Measurements from ENCODE around the gene DUSP10. TPM values are rescaled to one million over a fixed set of nuclear protein-coding genes. Genes with fewer than 3 reads are reported as not detected.
A peak's percentile ranks its signal among the peaks of the same experiment; 100 is the strongest.

DUSP10 gene
- total and polyA plus RNA-seq, 5 experiments from 2014 or later, result 1.4 to 4.4 (median 2.7) TPM

DNA sequence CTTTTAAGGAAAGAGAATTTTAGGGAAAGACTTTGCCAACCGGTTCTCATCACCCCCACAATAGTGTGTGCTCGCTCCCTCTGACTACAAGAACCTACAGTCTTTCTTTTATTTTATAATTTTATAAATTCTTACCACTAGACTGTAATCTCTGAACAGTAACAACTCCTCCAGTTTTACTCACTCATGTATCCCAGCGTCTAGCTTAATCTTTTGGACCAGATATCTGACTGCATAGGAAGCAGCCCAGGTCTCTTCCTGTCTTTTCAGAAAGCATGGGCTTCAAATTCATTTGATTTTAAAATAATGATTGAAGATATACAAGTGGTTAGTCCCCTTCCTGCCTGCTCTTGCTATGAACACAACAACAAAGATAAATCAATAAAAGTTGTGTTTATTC lies 19.0 kb upstream of the DUSP10 start:
- Mint-ChIP-seq H3K36me3 (no peaks in the 10 kb centered on the region), H3K4me1 (peaks cover 0 to 13% (median under 1%) of the 10 kb centered on the region in 4 donors), H3K9me3 (no peaks in the 10 kb centered on the region), H3K4me3 (no peak overlapping the region), H3K27ac (peak overlapping the region in 1 of 10 donors; percentile 18), H3K27me3 (no peaks in the 10 kb centered on the region)
- ATAC-seq (no peak), DNase-seq (no peak)
- POLR2A ChIA-PET, result no interaction called here

DNA sequence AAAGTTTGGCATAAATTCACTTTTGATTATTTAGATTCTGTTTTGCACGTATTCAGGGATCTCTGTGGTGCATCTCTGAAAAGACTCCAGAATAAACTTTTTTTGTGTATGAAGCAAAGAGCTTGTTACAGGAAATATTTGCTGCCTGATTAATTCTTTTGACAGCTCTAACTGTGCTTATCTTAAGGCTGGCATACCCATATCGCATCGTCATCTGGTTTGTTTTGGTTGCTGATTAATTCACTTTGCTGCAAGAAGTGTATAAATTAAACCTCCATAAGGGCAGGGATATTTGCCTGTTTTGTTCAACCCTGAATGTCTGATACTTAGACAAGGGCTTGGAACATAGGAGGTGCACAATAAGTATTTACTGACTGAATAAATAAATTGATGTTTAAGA lies 17.5 kb upstream of the DUSP10 start:
- no peak for DNase-seq
- H3K27me3 Mint-ChIP-seq, result peaks cover 0 to 3% (median 0%) of the 10 kb centered on the region in 5 donors
- no peaks in the 10 kb centered on the region for H3K9me3 Mint-ChIP-seq
- H3K4me3 Mint-ChIP-seq, result no peak overlapping the region
- H3K36me3 Mint-ChIP-seq, result no peaks in the 10 kb centered on the region
- no peak overlapping the region for H3K27ac Mint-ChIP-seq
- peaks cover 0 to 13% (median 5%) of the 10 kb centered on the region in 4 donors for H3K4me1 Mint-ChIP-seq
- POLR2A ChIA-PET, result no interaction called here
- no peak for ATAC-seq

DNA sequence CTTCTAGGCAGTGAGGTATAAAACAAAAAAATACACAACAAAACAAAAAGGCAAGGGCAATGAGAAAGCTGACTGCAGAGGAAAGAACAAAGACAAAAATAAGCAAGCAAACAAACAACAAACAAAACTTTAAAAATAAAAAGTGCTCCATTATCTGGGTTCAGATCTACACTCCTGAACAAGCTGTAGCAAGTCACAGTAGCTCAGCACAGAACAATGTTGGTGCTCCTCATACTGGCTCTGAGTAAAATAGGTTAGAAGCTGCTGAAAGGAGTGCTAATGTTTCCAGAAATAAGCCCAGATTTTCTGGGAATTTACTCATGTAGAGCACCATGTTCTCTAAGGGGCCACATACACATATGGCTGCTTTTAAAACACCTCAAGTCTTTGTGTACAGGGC lies 16.6 kb upstream of the DUSP10 start:
- Mint-ChIP-seq H3K4me1 (peaks cover 0 to 13% (median 8%) of the 10 kb centered on the region in 4 donors), H3K9me3 (no peaks in the 10 kb centered on the region), H3K36me3 (no peaks in the 10 kb centered on the region), H3K27me3 (peaks cover 0 to 3% (median 0%) of the 10 kb centered on the region in 5 donors), H3K4me3 (no peak overlapping the region), H3K27ac (no peak overlapping the region)
- POLR2A ChIA-PET, result no interaction called here
- no peak for ATAC-seq
- no peak for DNase-seq

DNA sequence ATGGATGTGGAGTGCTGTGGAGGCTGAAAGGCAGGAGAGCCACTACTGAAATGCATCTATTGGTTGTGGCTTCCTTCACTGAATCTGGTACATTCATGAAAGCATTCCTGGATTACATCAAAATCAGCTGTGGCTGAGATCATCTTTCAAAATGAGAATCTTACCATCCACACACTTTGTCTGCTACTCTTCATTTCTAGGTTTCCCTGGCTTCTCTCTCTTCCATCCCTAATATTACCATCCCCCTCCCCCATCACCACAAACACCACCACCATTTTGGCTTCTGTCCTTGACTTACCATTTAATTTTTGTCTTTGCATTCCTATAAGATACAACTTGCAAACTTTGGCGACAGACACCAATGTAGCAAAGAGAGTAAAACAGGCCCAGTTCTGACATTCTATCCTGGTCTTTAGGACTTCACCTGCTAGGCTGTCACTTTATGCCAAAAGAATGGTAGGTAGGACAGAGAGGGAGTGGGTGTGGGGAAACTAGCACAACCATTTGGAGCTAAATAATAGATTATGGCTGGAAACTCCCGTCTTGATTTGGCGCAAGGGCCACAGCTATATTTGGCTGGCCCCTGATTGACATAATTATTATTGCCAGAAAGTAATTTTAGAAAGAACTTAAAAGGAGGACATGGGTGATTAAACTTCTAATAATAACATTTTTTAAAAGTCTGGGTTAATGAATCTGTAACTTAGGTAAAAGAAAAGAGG lies 15.1 kb upstream of the DUSP10 start:
- Mint-ChIP-seq H3K27ac (peak overlapping the region in 1 of 10 donors; percentile 31), H3K4me1 (peaks cover 0 to 13% (median 8%) of the 10 kb centered on the region in 4 donors)
- POLR2A ChIA-PET, result interaction anchor here (0.9 kb wide), 1 partner anchor 15 kb away, joined by 4 read pairs; the partner anchor contains the start of gene DUSP10

DNA sequence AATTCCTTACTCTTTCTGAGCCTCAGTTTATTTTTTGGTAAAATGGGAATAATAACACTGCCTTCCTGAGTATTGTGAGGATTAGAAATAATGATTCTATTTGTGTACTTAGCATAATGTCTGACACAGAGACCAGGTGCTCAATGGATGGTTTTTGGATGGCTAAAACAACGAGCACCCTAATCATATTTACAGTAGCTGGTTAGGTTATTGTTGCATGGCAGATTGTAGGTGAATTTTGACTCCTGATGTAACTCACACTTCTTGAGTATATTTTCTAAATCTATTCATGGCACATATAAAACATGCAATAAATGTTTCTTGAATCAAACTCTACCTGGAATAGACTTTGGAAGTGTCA lies 11.9 kb upstream of the DUSP10 start:
- Mint-ChIP-seq H3K4me3 (peak overlapping the region in 1 of 10 donors; percentile 66), H3K4me1 (peaks cover 0 to 12% (median 2%) of the 10 kb centered on the region in 4 donors), H3K27me3 (peaks cover 0 to 6% (median 0%) of the 10 kb centered on the region in 5 donors), H3K36me3 (no peaks in the 10 kb centered on the region), H3K9me3 (no peaks in the 10 kb centered on the region), H3K27ac (peak overlapping the region in 1 of 10 donors; percentile 33)
- POLR2A ChIA-PET, result no interaction called here
- ATAC-seq (no peak), DNase-seq (no peak)

More for the DNA sequence above, 15.1 kb upstream of the DUSP10 start:
- DNase-seq (no peak), ATAC-seq (no peak)
- H3K9me3 Mint-ChIP-seq, result no peaks in the 10 kb centered on the region
- H3K4me3 Mint-ChIP-seq, result no peak overlapping the region
- H3K36me3 Mint-ChIP-seq, result no peaks in the 10 kb centered on the region
- H3K27me3 Mint-ChIP-seq, result peaks cover 0 to 3% (median 0%) of the 10 kb centered on the region in 5 donors

DNA sequence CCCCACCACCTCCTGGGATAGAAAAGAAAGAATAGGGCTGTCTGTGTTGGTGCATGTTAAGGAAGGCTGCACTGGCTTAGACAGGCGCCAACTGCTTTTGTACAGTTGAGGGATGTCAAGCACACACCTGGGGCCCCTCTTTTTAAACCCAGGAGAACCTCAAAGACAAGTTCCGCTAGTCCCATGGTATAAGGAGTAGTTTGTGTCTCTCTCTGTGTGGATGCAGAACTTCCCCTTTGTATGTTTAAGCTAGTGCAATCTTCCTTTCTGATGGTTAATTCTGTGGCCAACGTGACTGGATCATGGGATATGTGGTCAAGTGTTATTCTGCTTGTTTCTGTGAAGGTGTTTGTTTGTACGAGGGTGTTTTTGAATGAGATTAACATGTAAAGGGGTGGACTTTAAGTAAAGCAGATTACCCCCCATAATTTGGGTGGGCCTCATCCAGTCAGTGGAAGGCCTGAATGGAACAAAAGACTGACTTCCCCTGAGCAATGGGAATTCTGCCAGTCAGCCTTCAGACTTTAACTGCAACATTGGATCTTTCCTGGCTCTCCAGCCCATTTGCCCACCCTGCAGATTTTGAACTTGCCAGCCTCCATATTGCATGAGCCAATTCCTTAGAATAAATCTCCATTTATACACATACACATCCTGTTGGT lies 9.5 kb upstream of the DUSP10 start:
- no peak overlapping the region for H3K4me3 Mint-ChIP-seq
- H3K27me3 Mint-ChIP-seq, result peaks cover 0 to 6% (median 0%) of the 10 kb centered on the region in 5 donors
- H3K36me3 Mint-ChIP-seq, result no peaks in the 10 kb centered on the region
- H3K9me3 Mint-ChIP-seq, result no peaks in the 10 kb centered on the region
- ATAC-seq, result no peak
- no peak overlapping the region for H3K27ac Mint-ChIP-seq
- POLR2A ChIA-PET, result interaction anchor here (0.7 kb wide), 1 partner anchor 316 kb away, joined by 4 read pairs; no protein-coding TSS in a partner anchor
- DNase-seq, result no peak
- H3K4me1 Mint-ChIP-seq, result peaks cover 0 to 12% (median 2%) of the 10 kb centered on the region in 4 donors

DNA sequence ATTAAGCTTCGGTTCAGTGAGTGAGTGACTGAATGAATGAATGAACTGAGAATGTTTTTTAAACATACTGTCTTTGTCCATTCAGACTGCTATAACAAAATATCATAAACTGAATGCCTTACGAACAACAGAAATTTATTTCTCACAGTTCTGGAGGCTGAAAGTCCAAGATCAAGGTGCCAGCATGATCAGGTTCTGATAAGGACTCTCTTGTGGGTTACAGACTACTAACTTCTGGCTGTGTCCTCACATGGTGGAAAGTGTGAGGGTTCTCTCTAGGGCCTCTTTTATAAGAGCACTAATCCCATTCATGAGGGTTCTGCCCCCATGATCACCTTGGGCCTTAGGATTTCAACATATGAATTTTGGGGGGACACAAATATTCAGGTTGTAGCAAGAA lies 7.1 kb upstream of the DUSP10 start:
- peaks cover 0 to 3% (median 0%) of the 10 kb centered on the region in 5 donors for H3K27me3 Mint-ChIP-seq
- ATAC-seq (no peak), DNase-seq (no peak)
- POLR2A ChIA-PET, result no interaction called here
- no peaks in the 10 kb centered on the region for H3K9me3 Mint-ChIP-seq
- peaks cover 0 to 5% (median 0%) of the 10 kb centered on the region in 4 donors for H3K4me1 Mint-ChIP-seq
- H3K4me3 Mint-ChIP-seq, result no peak overlapping the region
- no peak overlapping the region for H3K27ac Mint-ChIP-seq
- no peaks in the 10 kb centered on the region for H3K36me3 Mint-ChIP-seq

DNA sequence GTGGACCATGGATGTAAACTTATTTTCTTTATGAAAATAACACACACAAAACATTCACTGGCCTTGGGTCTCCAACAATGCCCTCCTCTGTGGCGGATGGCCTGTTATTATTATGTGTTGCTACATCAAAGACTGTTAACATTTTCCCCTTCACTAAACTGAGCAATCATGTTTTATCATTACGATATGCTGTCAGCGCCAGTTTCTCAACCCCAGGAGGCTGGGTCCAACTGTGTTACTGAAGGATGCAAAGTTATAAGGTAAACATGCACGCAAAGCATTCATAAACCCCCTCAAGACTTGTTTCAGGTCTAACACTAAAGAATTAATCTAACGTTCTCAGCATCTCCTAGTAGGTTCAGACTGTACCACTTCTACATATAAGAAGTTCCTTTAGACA lies 6.0 kb upstream of the DUSP10 start:
- peaks cover 0 to 11% (median 5%) of the 10 kb centered on the region in 4 donors for H3K4me1 Mint-ChIP-seq
- H3K27me3 Mint-ChIP-seq, result peaks cover 0 to 3% (median 0%) of the 10 kb centered on the region in 5 donors
- POLR2A ChIA-PET, result no interaction called here
- no peak for ATAC-seq
- H3K4me3 Mint-ChIP-seq, result no peak overlapping the region
- H3K36me3 Mint-ChIP-seq, result no peaks in the 10 kb centered on the region
- DNase-seq, result no peak
- peak overlapping the region in 1 of 10 donors; percentile 44 for H3K27ac Mint-ChIP-seq
- H3K9me3 Mint-ChIP-seq, result no peaks in the 10 kb centered on the region

DNA sequence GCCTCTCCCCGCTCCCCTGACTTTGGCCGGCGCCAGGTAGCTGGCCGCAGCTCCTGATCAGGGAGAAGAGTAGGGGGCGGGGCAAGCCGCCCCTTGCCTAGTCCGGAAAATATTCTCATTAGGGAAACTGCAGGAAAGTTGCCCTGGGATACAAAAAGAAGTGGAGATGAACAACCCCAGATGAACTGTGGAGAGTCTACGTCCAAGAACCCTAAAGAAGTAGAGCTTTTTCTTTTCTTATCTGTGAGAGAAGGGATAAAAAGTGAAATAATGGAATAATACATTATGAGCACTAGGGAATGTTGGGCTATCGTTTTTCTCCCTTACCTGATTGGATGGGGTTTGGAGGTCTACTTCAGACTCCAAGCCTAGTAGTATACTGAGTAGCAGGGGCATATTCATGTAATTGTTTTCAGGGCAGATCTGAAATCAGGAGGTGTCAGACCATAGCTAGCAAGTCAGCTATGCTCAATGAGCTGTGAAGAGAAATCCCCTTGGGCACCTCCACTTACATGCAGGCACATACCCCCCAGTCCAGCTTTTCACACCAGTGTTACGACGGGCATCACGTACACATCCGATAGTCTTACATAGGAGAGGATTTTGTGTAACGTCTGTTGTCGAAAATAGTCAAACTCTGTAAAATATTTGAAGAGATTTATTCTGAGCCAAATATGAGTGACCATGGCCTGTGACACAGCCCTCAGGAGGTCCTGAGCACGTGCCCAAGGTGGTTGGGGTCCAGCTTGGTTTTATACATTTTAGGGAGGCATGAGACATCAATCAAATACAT lies 1.7 kb upstream of the DUSP10 start:
- no peak for ATAC-seq
- Mint-ChIP-seq H3K4me1 (peaks cover 0 to 15% (median 7%) of the 10 kb centered on the region in 4 donors), H3K27ac (peak overlapping the region in 7 of 10 donors; percentile 77 to 91 (median 84))

DNA sequence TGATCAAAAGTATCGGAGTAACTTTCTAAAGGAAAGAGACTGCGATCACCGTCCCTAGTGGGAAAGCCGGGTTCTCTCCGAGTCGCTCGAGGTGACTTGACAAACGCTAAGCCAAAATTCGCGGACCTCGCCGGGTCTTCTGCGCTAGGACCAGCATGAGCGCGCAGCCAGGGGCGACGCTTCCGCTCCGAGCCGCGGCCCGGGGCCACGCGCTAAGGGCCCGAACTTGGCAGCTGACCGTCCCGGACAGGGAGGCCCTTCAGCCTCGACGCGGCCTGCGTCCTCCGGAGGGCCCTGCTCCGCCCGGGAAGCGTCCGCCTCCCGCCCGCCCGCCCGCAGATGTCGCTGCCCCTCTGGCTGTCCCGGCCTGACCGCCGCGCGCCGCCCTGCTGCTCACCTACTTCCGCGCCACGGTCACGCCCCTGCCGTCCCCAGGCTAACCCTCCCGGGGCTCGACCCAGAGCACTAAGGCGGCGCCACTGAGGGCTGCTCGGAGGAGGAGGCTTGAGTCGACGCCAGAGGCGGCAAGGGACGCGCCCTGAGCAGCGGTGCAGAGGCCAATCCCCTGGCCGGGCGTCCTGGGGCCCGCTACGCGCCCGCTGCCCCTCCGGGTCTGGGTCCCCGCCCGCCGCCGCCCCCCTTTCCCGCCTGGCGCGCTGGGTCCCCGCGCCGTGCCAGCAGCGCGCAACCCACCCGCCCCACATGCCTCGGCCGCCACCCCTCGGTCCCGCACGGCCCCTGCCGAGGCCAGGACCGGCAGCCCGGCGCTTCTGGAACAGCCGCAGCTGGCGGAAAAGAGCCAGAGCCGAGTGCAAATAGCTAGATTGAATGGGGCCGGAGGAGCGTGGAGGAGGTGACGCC lies 896 bp upstream of the DUSP10 start:
- POLR2A ChIA-PET, result interaction anchor here (0.6 to 4.4 kb wide), 9 partner anchors 13 to 53 kb away, joined by 3 to 35 read pairs (median 8); no protein-coding TSS in a partner anchor
- H3K9me3 Mint-ChIP-seq, result no peaks in the 10 kb centered on the region
- H3K27me3 Mint-ChIP-seq, result no peaks in the 10 kb centered on the region
- H3K4me1 Mint-ChIP-seq, result peaks cover 3 to 22% (median 11%) of the 10 kb centered on the region in 4 donors
- peak; percentile 57 to 86 (median 69) for DNase-seq
- peak overlapping the region in 6 of 10 donors; percentile 49 to 94 (median 76) for H3K27ac Mint-ChIP-seq
- H3K36me3 Mint-ChIP-seq, result peaks cover 0 to 13% (median 10%) of the 10 kb centered on the region in 3 donors
- ATAC-seq, result peak; percentile 19 to 40
- peak overlapping the region in 9 of 10 donors; percentile 79 to 87 (median 84) for H3K4me3 Mint-ChIP-seq

More for the DNA sequence above, 1.7 kb upstream of the DUSP10 start:
- no peak for DNase-seq
- Mint-ChIP-seq H3K9me3 (no peaks in the 10 kb centered on the region), H3K27me3 (no peaks in the 10 kb centered on the region), H3K36me3 (peaks cover 0 to 7% (median 2%) of the 10 kb centered on the region in 3 donors), H3K4me3 (peak overlapping the region in 9 of 10 donors; percentile 79 to 87 (median 83))
- POLR2A ChIA-PET, result interaction anchor here (2.5 to 4.4 kb wide), 3 partner anchors 18 to 35 kb away, joined by 10 to 35 read pairs (median 10); no protein-coding TSS in a partner anchor

DNA sequence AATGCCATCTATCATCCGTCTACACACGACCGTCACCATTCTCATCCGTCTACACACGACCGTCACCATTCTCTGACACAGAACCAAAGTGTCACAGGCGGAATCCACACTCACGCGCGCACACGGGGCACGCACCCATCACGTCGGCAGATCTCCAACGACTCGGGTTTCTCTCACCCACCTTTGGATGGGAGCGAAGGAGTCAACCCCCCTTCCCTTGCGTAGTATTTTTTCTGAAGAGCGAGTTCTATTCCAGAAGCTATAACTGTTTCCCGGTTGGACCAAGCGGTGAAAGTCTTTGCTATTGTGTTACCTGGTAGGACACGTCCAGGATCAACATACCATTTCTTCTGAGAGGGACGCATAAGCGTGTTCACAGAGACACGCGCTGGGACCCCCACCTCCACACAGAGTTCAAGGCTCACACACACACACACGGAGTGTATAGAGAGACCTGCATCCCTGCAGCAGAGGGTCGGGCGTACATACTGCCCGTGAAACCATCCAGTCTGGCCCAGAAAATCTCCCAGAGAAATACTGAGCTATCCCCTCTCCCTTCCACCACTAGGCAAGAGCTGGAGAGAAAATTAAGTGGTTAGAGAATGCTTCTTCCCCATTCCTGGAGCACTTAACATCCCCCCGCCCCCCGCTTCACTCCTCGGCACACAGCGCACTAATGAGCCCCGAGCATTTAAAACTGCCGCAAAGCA lies 741 bp downstream of the DUSP10 start:
- Mint-ChIP-seq H3K9me3 (no peaks in the 10 kb centered on the region), H3K27ac (no peak overlapping the region), H3K27me3 (no peaks in the 10 kb centered on the region), H3K4me1 (peaks cover 9 to 34% (median 25%) of the 10 kb centered on the region in 4 donors), H3K4me3 (no peak overlapping the region), H3K36me3 (peaks cover 0 to 19% (median 17%) of the 10 kb centered on the region in 3 donors)
- peak in 8 of 10 donors; percentile 6 to 39 (median 28) for DNase-seq
- no peak for ATAC-seq
- POLR2A ChIA-PET, result interaction anchor here (0.7 to 4.4 kb wide), 16 partner anchors 9 to 972 kb away, joined by 4 to 35 read pairs (median 6); partner anchors contain the start of genes AIDA and BROX
